ENCODE measurements around the gene TNS3. TPM values are rescaled to one million over a fixed set of nuclear protein-coding genes. Genes with fewer than 3 reads are reported as not detected.

TNS3 gene
- total RNA-seq, 1 experiment from 2014 or later: 9.5 TPM

GRCh38 chr7:47406801-47407129, 175.1 kb downstream of the TNS3 start:
- Histone ChIP-seq H3K23me2 (ENCODE audit: insufficient read length, low read depth, low read length, poor library complexity, severe bottlenecking) (no peaks in the 10 kb centered on the region), H2BK20ac (ENCODE audit: low read depth, low read length, poor library complexity, severe bottlenecking) (no peak overlapping the region), H3K56ac (ENCODE audit: insufficient read length, low read depth, low read length) (no peak overlapping the region), H4K8ac (replicated peaks; ENCODE audit: insufficient read length, low read depth, low read length) (no peak overlapping the region), H3K9ac (ENCODE audit: extremely low read depth, insufficient read length, low read length) (no peak overlapping the region), H2AFZ (ENCODE audit: low read length) (no peak overlapping the region), H3K79me2 (ENCODE audit: insufficient read depth, low read length) (no peaks in the 10 kb centered on the region), H2AK5ac (ENCODE audit: insufficient read length, low read length) (no peak overlapping the region), H4K91ac (ENCODE audit: insufficient read length, low read depth, low read length) (no peak overlapping the region), H3K14ac (ENCODE audit: insufficient read depth, low read length) (no peak overlapping the region), H3K79me1 (ENCODE audit: insufficient read depth, low read depth, low read length, poor library complexity, severe bottlenecking) (no peaks in the 10 kb centered on the region), H3K4ac (ENCODE audit: low read depth, low read length) (no peak overlapping the region), H4K5ac (ENCODE audit: insufficient read length, low read depth, low read length) (no peak overlapping the region), H3K23ac (ENCODE audit: insufficient read length, low read depth, low read length) (no peak overlapping the region), H3K9me3 (ENCODE audit: control insufficient read depth, low read depth, low read length) (no peaks in the 10 kb centered on the region), H3K18ac (ENCODE audit: insufficient read length, low read depth, low read length) (no peak overlapping the region), H3K4me2 (ENCODE audit: insufficient read depth, insufficient read length, low read length) (no peak overlapping the region), H2BK12ac (ENCODE audit: insufficient read length, low read depth, low read length) (no peak overlapping the region), H3K27ac (ENCODE audit: insufficient read length, low read depth, low read length) (no peak overlapping the region), H2BK5ac (ENCODE audit: insufficient read length, low read length) (no peak overlapping the region), H2BK15ac (ENCODE audit: low read depth, low read length) (no peak overlapping the region), H3K27me3 (ENCODE audit: insufficient read depth, low read length) (no peaks in the 10 kb centered on the region), H3K4me1 (ENCODE audit: insufficient read depth, low read length) (no peaks in the 10 kb centered on the region), H4K20me1 (ENCODE audit: control insufficient read depth, insufficient read depth, insufficient read length) (no peaks in the 10 kb centered on the region), H2BK120ac (ENCODE audit: low read depth, low read length, poor library complexity, severe bottlenecking) (no peak overlapping the region), H3T11ph (ENCODE audit: low read length) (no peak overlapping the region)
- no peak for DNase-seq
- Mint-ChIP-seq H3K36me3 (ENCODE audit: insufficient read depth in 1 of 3, low read depth in 3 of 3) (peaks cover 0 to 7% (median 0%) of the 10 kb centered on the region in 3 experiments; a peak in 1 of 7 replicates), H3K27me3 (ENCODE audit: low read depth) (no peaks in the 10 kb centered on the region), H3K4me3 (no peak overlapping the region), H3K4me1 (peaks cover 7 to 14% of the 10 kb centered on the region in 2 experiments), H3K27ac (no peak overlapping the region; a peak in 1 of 7 replicates), H3K9me3 (no peaks in the 10 kb centered on the region)
- no CpG with 5 or more reads among the region's 11 CpGs for WGBS (ENCODE audit: extremely low coverage, insufficient read length, low lambda C conversion rate)
- TF ChIP-seq CTCF (conservative IDR thresholded peaks at IDR 0.05): no peak
